GM04503 (cell line): ENCODE data around the gene GALNT2.

Experiments used
- DNase-seq: peaks from one replicate; pipeline ENCODE4 v3.0.0-alpha.2; 2012; ENCODE audit warnings: low read depth

The GALNT2 gene

GRCh38 chr1:230211436-230212145, 144.6 kb downstream of the GALNT2 start:
- no peak for DNase-seq

GRCh38 chr1:230212405-230212936, 145.4 kb downstream of the GALNT2 start:
- DNase-seq = no peak

GRCh38 chr1:230215031-230215430, 148.0 kb downstream of the GALNT2 start:
- DNase-seq = no peak

GRCh38 chr1:230215529-230215928, 148.5 kb downstream of the GALNT2 start:
- DNase-seq = no peak

- no peak for DNase-seq
These were observed 149.9 kb downstream of the GALNT2 start for GRCh38 chr1:230216896-230217295.

- no peak for DNase-seq
These were observed 151.6 kb downstream of the GALNT2 start for GRCh38 chr1:230218667-230219066.

- DNase-seq = no peak
These were observed 152.4 kb downstream of the GALNT2 start for GRCh38 chr1:230219174-230220067.

- no peak for DNase-seq
These were observed 153.4 kb downstream of the GALNT2 start for GRCh38 chr1:230220478-230220877.

GRCh38 chr1:230220907-230221306, 153.9 kb downstream of the GALNT2 start:
- no peak for DNase-seq

- no peak for DNase-seq
These were observed 155.6 kb downstream of the GALNT2 start for GRCh38 chr1:230222678-230223077.

GRCh38 chr1:230224101-230224960, 157.3 kb downstream of the GALNT2 start:
- no peak for DNase-seq

GRCh38 chr1:230226007-230226800, 159.2 kb downstream of the GALNT2 start:
- no peak for DNase-seq

GRCh38 chr1:230226814-230227213, 159.8 kb downstream of the GALNT2 start:
- DNase-seq = no peak

- DNase-seq = no peak
These were observed 161.3 kb downstream of the GALNT2 start for GRCh38 chr1:230228236-230228897.

GRCh38 chr1:230230273-230230672, 163.2 kb downstream of the GALNT2 start:
- no peak for DNase-seq

- DNase-seq = no peak
These were observed 164.1 kb downstream of the GALNT2 start for GRCh38 chr1:230230948-230231773.

- DNase-seq = no peak
These were observed 164.7 kb downstream of the GALNT2 start for GRCh38 chr1:230231774-230232145.

GRCh38 chr1:230232371-230232771, 165.3 kb downstream of the GALNT2 start:
- no peak for DNase-seq

- DNase-seq = no peak
These were observed 166.7 kb downstream of the GALNT2 start for GRCh38 chr1:230233786-230234185.

- DNase-seq = no peak
These were observed 168.8 kb downstream of the GALNT2 start for GRCh38 chr1:230235876-230236275.
